ENCODE results near the gene CSTPP1.
"Not testable (repeated sequence)": the region's sequence is repeated elsewhere in the genome, so short reads cannot be mapped to it uniquely, and the experiment has no call there.

Gene CSTPP1

GRCh38 chr11:47050284-47050683 is 113.7 kb downstream of the CSTPP1 start:
- DNase-seq (ENCODE audit: low spot score) = no peak

GRCh38 chr11:47051217-47051616 is 114.7 kb downstream of the CSTPP1 start:
- no peak for DNase-seq (ENCODE audit: low spot score)

- DNase-seq (ENCODE audit: low spot score) = no peak
Measured at GRCh38 chr11:47052165-47052564, 115.6 kb downstream of the CSTPP1 start.

GRCh38 chr11:47052576-47052975 is 116.0 kb downstream of the CSTPP1 start:
- DNase-seq (ENCODE audit: low spot score) = no peak

DNA sequence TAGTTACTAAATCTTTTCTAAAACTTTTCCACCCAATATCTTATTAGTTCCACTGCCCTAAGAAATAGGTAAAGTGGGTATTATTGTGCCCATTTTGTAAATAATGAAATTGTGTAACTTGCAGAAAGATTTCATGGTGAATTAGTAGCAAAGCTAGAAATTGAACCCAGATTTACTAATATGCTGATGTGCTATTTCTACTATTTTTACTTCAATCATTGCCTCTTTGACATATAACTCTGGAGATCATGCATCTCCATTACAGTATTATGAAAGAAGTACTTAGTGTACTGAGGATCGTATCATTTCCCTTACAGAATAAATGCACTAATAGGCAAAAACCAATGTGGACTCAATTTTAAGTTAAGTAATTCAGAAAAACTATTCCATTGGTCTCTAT is 119.0 kb downstream of the CSTPP1 start:
- no peak for DNase-seq (ENCODE audit: low spot score)

GRCh38 chr11:47056261-47056915 is 119.8 kb downstream of the CSTPP1 start:
- no peak for DNase-seq (ENCODE audit: low spot score)

DNA sequence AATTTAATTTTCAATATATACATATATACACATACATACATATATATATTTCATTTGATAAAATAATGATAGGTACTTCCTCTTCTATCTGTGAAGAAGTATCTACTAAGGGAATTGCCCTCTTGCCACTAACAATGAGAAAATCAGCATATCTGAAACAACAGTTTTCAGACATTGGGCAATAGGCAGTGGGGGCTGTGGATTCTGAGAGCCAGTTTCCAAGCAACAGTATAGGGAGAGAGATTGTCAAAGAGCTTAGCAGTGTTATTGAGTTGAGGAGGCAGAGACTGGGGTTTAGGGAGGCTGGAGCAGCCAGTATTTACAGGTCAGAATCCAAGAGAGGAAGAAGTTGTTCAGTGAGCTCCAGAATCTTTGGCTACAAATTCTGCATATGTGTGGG is 120.8 kb downstream of the CSTPP1 start:
- DNase-seq (ENCODE audit: low spot score) = peak; percentile 17

DNA sequence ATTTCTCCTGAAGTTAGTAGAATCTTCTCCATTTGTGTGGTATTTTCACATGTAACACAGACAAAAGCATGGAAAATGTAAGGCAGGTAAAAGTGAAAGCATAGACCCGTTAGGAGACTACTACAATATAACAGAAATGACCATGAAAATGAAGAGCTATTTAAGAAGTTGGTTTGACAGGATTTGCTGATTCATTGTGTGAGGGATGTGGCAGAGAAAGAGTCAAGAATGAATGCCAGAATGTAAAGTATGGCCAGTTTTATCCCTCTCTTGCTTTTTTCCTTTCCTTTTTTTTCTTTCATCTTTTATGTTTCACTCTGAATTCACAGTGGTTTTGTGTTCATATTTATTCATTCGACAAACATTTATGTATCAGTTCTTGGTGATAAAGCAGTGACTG is 124.2 kb downstream of the CSTPP1 start:
- no peak for DNase-seq (ENCODE audit: low spot score)

- DNase-seq (ENCODE audit: low spot score) = no peak
Measured at GRCh38 chr11:47061429-47062178, 125.0 kb downstream of the CSTPP1 start.

DNA sequence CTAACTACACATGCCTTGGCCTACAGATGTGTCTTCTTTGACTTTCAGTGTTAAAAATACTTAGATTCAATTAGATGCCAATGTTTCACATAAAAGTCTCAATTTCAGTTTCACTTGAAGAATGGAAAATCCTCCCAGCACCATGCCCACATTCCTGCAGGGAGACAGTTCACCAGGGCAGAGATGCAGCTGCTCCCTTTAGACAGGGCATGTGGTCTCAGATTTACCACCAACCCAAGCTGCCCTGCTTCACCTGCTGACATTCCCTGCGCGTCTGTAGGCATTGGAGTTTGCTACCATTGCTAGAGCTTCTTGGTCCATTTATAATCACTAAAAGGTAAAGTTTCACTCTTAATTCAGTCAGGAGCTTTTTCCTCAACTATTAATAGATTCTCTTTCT is 126.2 kb downstream of the CSTPP1 start:
- DNase-seq (ENCODE audit: low spot score) = no peak

DNA sequence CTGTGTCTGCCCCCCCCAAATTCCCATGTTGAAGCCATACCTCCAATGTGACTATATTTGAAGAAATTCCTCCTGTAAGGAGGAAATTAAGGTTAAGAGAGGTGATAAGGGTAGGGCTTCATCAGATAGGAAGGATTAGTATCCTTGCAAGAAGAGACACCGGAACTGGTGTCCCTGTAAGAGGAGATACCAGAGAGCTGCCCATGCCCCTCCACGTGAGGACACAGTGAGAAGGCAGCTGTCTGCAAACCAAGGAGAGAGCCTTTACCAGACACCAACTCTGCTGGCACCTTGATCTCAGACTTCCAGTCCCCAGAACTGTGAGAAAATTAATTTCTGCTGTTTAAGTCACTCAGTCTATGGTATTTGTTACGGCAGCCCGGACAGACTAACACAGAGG is 130.8 kb downstream of the CSTPP1 start:
- DNase-seq (ENCODE audit: low spot score) = no peak

- DNase-seq (ENCODE audit: low spot score) = no peak
Measured at GRCh38 chr11:47070769-47071168, 134.2 kb downstream of the CSTPP1 start.

GRCh38 chr11:47071341-47071740 is 134.8 kb downstream of the CSTPP1 start:
- no peak for DNase-seq (ENCODE audit: low spot score)

DNA sequence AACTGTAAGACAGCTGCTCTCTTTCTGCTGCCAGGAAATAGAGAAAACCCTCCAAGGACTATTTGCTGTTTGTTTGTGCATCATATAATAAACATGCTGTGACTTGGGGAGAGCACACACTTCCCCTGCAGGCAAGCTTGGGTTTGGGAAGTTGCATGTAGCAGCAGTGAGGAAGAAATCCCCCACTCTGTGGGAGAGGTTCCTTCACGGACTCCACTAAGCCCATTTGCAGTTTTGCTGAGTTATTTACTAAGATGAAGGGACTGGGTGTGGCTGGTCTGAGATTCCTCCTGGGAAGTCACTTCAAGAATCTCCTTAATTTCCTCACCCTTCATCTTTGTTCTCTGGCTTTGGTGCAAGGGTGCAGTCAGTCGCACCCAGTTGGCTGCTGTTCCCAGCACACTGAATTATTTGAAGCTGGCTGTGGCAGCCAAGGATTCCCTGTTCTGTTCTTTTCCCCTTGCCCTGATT is 135.3 kb downstream of the CSTPP1 start:
- DNase-seq (ENCODE audit: low spot score) = peak; percentile 58

DNA sequence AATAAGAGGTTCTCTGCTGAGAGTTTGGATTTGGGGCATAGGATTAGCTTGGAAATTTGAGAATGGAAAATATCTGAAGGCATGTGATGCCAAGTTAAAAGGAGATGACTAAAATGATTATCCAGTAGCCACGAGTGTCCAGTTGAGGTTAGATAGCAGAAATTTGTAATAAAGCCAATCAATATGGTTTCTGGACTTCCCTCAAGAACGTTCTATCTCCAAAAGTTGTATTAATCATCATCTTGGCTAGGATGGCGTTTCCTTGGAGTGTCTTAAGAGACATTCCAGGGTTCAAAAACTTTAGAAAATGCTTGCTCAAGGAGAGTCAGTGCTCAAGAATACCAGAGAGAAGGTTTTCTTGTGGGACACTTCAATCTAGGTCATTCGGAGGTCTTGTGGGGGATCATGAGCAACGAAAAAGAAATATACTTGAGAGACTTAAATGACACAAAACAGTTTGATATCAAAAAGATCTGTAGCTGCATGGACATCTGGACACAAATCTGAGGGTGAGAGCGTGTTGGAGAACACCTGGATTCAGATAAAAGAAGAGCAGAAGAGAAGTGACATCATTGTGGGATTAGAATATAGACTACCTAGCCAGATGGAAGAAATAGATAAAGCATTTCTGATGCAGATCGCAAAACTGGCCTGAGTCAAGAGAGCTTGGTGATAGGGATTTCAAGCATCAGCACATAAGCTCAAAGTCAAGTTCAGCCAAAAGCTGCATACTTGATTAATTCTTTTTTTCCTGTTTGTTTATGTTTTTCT is 142.4 kb downstream of the CSTPP1 start:
- no peak for DNase-seq (ENCODE audit: low spot score)

DNA sequence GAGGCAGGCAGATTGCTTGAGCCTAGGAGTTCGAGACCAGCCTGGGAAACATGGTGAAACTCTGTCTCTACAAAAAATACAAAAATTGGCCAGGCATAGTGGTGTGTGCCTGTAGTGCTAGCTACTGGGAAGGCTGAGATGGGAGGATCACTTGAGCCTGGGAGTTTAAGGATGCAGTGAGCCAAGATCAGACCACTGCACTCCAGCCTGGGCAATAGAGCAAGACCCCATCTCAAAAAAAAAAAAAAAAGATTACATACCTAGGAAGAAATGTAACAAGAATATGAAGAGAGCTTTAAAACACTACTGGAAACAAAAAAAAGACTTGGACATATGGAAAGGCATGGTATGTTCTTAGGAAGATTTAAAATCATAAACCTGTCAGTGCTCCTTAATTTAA is 144.2 kb downstream of the CSTPP1 start:
- DNase-seq (ENCODE audit: low spot score) = not testable (repeated sequence)

DNA sequence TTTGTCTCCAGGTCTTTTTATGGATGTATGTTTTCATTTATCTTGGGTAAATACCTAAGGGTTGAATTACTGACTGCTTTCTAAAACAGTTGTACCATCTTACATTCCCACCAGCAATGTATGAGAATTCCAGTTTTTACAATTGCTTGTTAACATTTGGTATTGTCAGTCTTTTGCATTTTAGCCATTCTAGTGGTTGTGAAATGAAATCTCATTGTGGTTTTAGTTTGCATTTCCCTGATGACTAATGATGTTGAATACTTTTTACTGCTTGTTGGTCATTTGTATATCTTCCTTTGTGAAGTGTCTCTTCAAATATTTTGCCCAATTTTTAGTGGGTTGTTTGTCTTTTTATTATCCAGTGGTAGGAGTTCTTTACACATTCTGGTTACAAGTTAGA is 147.4 kb downstream of the CSTPP1 start:
- no peak for DNase-seq (ENCODE audit: low spot score)

DNA sequence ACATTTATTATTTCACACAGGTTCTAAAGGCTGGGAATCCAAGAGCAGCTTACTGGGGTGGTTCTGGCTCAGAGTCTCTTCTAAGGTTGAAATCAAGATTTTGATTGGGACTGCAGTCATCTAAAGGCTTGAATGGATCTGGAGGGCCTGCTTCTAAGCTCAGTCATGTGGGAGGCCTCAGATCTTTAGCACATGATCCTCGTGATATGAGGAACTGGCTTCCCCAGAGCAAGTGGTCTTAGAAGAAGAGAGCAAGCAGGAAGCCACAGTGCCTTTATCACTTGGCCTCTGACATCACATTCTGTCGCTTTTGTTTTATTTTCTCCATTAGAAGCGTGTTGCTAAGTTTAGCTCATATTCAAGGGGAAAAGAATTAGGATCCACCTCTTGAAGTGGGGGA is 151.2 kb downstream of the CSTPP1 start:
- DNase-seq (ENCODE audit: low spot score) = no peak

DNA sequence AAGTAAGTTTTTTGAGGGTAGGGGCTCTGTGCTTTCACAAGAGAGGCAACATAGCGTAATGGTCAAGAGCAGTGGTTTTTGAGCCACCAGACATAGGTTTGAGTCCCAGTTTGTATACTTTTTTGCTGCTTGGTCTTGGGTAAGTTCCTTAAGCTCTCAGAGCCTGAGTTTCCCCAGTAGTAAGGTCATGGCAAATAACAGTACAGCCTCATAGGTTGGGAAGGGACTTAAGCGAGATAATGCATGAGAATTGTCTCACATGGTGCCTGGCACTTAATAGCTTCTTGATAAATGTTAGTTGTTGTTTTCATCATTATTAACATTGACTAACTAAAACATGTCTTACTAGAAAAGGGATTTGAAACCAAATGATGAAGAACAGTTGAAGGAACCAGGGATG is 157.0 kb downstream of the CSTPP1 start:
- no peak for DNase-seq (ENCODE audit: low spot score)

DNA sequence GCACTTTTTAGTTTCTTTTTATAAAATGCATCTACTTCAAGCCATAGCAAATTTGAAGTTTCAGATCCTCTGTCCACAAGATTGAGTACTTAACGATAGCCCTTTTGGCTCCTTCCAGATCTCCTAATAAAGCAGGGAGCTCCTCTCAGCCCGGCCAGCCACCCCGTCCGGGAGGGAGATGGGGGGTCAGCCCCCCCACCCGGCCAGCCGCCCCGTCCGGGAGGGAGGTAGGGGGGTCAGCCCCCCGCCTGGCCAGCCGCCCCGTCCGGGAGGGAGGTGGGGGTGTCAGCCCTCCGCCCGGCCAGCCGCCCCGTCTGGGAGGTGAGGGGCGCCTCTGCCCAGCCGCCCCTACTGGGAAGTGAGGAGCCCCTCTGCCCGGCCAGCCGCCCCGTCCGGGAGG is 160.3 kb downstream of the CSTPP1 start:
- not testable (repeated sequence) for DNase-seq (ENCODE audit: low spot score)

GRCh38 chr11:47098223-47098622 is 161.7 kb downstream of the CSTPP1 start:
- DNase-seq (ENCODE audit: low spot score) = not testable (repeated sequence)

DNA sequence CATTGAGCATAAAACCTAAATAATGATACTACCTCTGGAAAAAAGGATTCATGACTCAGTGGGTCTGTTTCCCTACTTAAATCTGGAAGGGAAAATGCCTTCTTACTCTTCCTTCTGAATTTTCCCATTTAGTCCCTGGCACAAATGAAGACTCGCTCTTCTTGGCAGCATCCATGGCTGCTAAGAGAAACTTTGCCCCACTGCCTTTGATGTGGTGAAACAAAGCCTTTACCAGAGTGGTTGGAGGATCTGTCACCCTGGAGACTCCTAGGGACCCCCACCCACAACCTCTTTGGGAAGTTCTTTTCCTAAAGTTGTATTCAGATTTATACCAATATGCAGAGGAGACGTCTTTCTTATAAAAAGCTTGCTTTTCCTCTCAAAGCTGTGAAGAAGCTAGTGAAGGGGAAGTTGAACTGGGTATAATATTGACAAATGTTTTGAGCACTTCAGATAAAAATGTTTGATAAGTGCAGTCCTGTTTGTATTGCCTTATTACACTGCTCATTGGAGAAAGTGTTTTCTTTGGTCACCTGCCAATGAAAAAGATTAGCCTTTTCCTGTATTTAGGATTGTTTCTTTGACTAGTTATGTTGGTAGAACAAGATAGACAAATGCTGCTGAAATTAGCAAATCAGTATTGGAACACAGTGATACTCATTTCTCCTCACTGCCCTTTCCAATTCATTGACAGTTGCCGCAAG is 162.8 kb downstream of the CSTPP1 start:
- DNase-seq (ENCODE audit: low spot score) = no peak

Data from Ammon's horn (tissue), 1 donor.